HG03039 (cell line): ENCODE measurements around the gene DENND5A.
A peak's percentile ranks its signal among the peaks of the same experiment; 100 is the strongest.
"Not testable (repeated sequence)": the region's sequence is repeated elsewhere in the genome, so short reads cannot be mapped to it uniquely, and the experiment has no call there.

Experiments
- ATAC-seq: cut with Tn5 transposase; IDR thresholded peaks from one replicate; pipeline ENCODE4 v1.9.1; 2021; ENCODE audit warnings: mild to moderate bottlenecking, moderate library complexity; ENCODE audit not compliant: unreplicated experiment

DENND5A gene

GRCh38 chr11:9266132-9266736 is 1.1 kb upstream of the DENND5A start:
- no peak for ATAC-seq

- no peak for ATAC-seq
Measured at GRCh38 chr11:9264316-9265210, 587 bp downstream of the DENND5A start.

- no peak for ATAC-seq
Measured at GRCh38 chr11:9263840-9264315, 1.3 kb downstream of the DENND5A start.

- not testable (repeated sequence) for ATAC-seq
Measured at GRCh38 chr11:9260838-9261146, 4.4 kb downstream of the DENND5A start.

GRCh38 chr11:9259981-9260837 is 4.9 kb downstream of the DENND5A start:
- no peak for ATAC-seq

GRCh38 chr11:9258279-9258678 is 6.9 kb downstream of the DENND5A start:
- ATAC-seq: not testable (repeated sequence)

GRCh38 chr11:9254416-9254815 is 10.7 kb downstream of the DENND5A start:
- no peak for ATAC-seq

- ATAC-seq: no peak
Measured at GRCh38 chr11:9253086-9253485, 12.1 kb downstream of the DENND5A start.

GRCh38 chr11:9251311-9251710 is 13.8 kb downstream of the DENND5A start:
- ATAC-seq: no peak

- ATAC-seq: peak; percentile 69
Measured at GRCh38 chr11:9250139-9250582, 15.0 kb downstream of the DENND5A start.

GRCh38 chr11:9249252-9249651 is 15.9 kb downstream of the DENND5A start:
- no peak for ATAC-seq

- ATAC-seq: no peak
Measured at GRCh38 chr11:9247863-9248262, 17.3 kb downstream of the DENND5A start.

- ATAC-seq: not testable (repeated sequence)
Measured at GRCh38 chr11:9236242-9236641, 28.9 kb downstream of the DENND5A start.

GRCh38 chr11:9232482-9232881 is 32.7 kb downstream of the DENND5A start:
- ATAC-seq: no peak

GRCh38 chr11:9231848-9232177 is 33.3 kb downstream of the DENND5A start:
- no peak for ATAC-seq

GRCh38 chr11:9230296-9230695 is 34.9 kb downstream of the DENND5A start:
- no peak for ATAC-seq

GRCh38 chr11:9228091-9228490 is 37.1 kb downstream of the DENND5A start:
- ATAC-seq: no peak

- no peak for ATAC-seq
Measured at GRCh38 chr11:9225748-9226298, 39.3 kb downstream of the DENND5A start.

GRCh38 chr11:9222654-9223053 is 42.5 kb downstream of the DENND5A start:
- no peak for ATAC-seq

- not testable (repeated sequence) for ATAC-seq
Measured at GRCh38 chr11:9220853-9221252, 44.3 kb downstream of the DENND5A start.

GRCh38 chr11:9219572-9219971 is 45.6 kb downstream of the DENND5A start:
- no peak for ATAC-seq
